ENCODE results near the gene PREX1.
"Not testable (repeated sequence)": the region's sequence is repeated elsewhere in the genome, so short reads cannot be mapped to it uniquely, and the experiment has no call there.

PREX1 gene

GRCh38 chr20:48774696-48775095, 53.1 kb downstream of the PREX1 start:
- DNase-seq (ENCODE audit: low read depth): no peak

- no peak for DNase-seq (ENCODE audit: low read depth)
These were observed 53.9 kb downstream of the PREX1 start for GRCh38 chr20:48773837-48774418.

- no peak for DNase-seq (ENCODE audit: low read depth)
These were observed 55.4 kb downstream of the PREX1 start for GRCh38 chr20:48772183-48772976.

GRCh38 chr20:48771542-48771941, 56.3 kb downstream of the PREX1 start:
- no peak for DNase-seq (ENCODE audit: low read depth)

- DNase-seq (ENCODE audit: low read depth): no peak
These were observed 56.9 kb downstream of the PREX1 start for GRCh38 chr20:48770700-48771442.

- DNase-seq (ENCODE audit: low read depth): peak; percentile 66
These were observed 58.5 kb downstream of the PREX1 start for GRCh38 chr20:48769069-48769983.

- no peak for DNase-seq (ENCODE audit: low read depth)
These were observed 60.5 kb downstream of the PREX1 start for GRCh38 chr20:48766961-48767960.

- no peak for DNase-seq (ENCODE audit: low read depth)
These were observed 61.6 kb downstream of the PREX1 start for GRCh38 chr20:48766205-48766604.

- no peak for DNase-seq (ENCODE audit: low read depth)
These were observed 62.4 kb downstream of the PREX1 start for GRCh38 chr20:48765359-48765758.

GRCh38 chr20:48763216-48763914, 64.4 kb downstream of the PREX1 start:
- DNase-seq (ENCODE audit: low read depth): no peak

- no peak for DNase-seq (ENCODE audit: low read depth)
These were observed 65.9 kb downstream of the PREX1 start for GRCh38 chr20:48761874-48762273.

GRCh38 chr20:48761023-48761785, 66.6 kb downstream of the PREX1 start:
- peak; percentile 33 for DNase-seq (ENCODE audit: low read depth)

- peak; percentile 61 for DNase-seq (ENCODE audit: low read depth)
These were observed 67.3 kb downstream of the PREX1 start for GRCh38 chr20:48760403-48760983.

GRCh38 chr20:48759631-48760245, 68.1 kb downstream of the PREX1 start:
- DNase-seq (ENCODE audit: low read depth): no peak

GRCh38 chr20:48758206-48758820, 69.5 kb downstream of the PREX1 start:
- no peak for DNase-seq (ENCODE audit: low read depth)

- not testable (repeated sequence) for DNase-seq (ENCODE audit: low read depth)
These were observed 71.0 kb downstream of the PREX1 start for GRCh38 chr20:48756774-48757173.

GRCh38 chr20:48754292-48754691, 73.5 kb downstream of the PREX1 start:
- DNase-seq (ENCODE audit: low read depth): no peak

- DNase-seq (ENCODE audit: low read depth): no peak
These were observed 74.8 kb downstream of the PREX1 start for GRCh38 chr20:48752963-48753362.
